ENCODE data around the gene ZBTB16. TPM values are rescaled to one million over a fixed set of nuclear protein-coding genes. Genes with fewer than 3 reads are reported as not detected.

Gene ZBTB16
- total and polyA plus RNA-seq, 2 of the 13 experiments (the other 11 are each of a cell fraction or from before 2014, with no cell fraction given) = not detected

- in situ Hi-C loops (cut with HindIII; ENCODE audit: extremely low pct_ligation_motif_present, low pct_unique_long_range_greater_than_20kb) = loop anchor here (10.0 kb wide), 1 partner anchor 477 kb away; no protein-coding TSS in a partner anchor
- no peak overlapping the region for H3K9ac ChIP-seq (ENCODE audit: insufficient read depth, low read depth, low read length)
- H3K27me3 ChIP-seq (ENCODE audit: control insufficient read depth in 1 of 2, insufficient read depth in 2 of 2, low read length in 2 of 2) = peaks cover 3 to 7% of the 10 kb centered on the region in 2 experiments; a peak in 3 of 5 replicates
- POLR2A ChIA-PET = no interaction called here
- TF ChIP-seq SYNCRIP (IDR thresholded peaks at IDR 0.05; ENCODE audit: insufficient read depth, low read depth, low read length) = no peak
- no peak for TF ChIP-seq FUBP1 (CRISPR knock-in tag; IDR thresholded peaks at IDR 0.05; ENCODE audit: borderline replicate concordance)
- no peak for TF ChIP-seq TRIM22 (IDR thresholded peaks at IDR 0.05)
- no peak for TF ChIP-seq PAXIP1 (CRISPR knock-in tag; conservative IDR thresholded peaks at IDR 0.05)
- no peak overlapping the region for H3K4me3 ChIP-seq (replicated peaks in 1 of 3; ENCODE audit: insufficient read depth in 1 of 3, low read depth in 2 of 3, low read length in 3 of 3)
- ATAC-seq = no peak
- 1% methylated on average over 2 of the region's 2 CpGs for WGBS (ENCODE audit: low lambda C conversion rate)
- no peak for FAIRE-seq
- no TSS peak for BruUV-seq (replicated peaks)
- no peak overlapping the region for H2AFZ ChIP-seq (ENCODE audit: low read length)
- H3K4me2 ChIP-seq (ENCODE audit: low read depth, low read length) = no peak overlapping the region
- no peaks in the 10 kb centered on the region for H3K4me1 ChIP-seq (ENCODE audit: insufficient read depth, low read length)
- intact Hi-C loops (cut with micrococcal nuclease; ENCODE audit: unreplicated experiment) = no loop called here
- no peaks in the 10 kb centered on the region for H3K9me3 ChIP-seq (ENCODE audit: low read length)
- no peaks in the 10 kb centered on the region for H3K79me2 ChIP-seq (ENCODE audit: insufficient read depth, low read length)
- no peak for DNase-seq (ENCODE audit: low spot score)
- H3K27ac ChIP-seq (ENCODE audit: extremely low read length, insufficient read depth, low read length) = no peak overlapping the region
- H3K36me3 ChIP-seq (replicated peaks in 1 of 2; ENCODE audit: control insufficient read depth in 1 of 2, insufficient read depth in 2 of 2, low read length in 2 of 2) = no peaks in the 10 kb centered on the region
- CTCF ChIA-PET (ENCODE audit: low intra/inter-chr PET ratio, low total read pairs) = no interaction called here
- no peaks in the 10 kb centered on the region for H4K20me1 ChIP-seq (ENCODE audit: insufficient read depth, low read length)
These were observed 228.6 kb downstream of the ZBTB16 start for GRCh38 chr11:114288136-114288535.

All from HepG2 (cell line).